Endothelial cell of umbilical vein (primary cell): Measurements from ENCODE around the gene DNAI1. TPM values are rescaled to one million over a fixed set of nuclear protein-coding genes. Genes with fewer than 3 reads are reported as not detected.

Experiments
- BruUV-seq: library from RNA; stranded (reverse); fragments of 400-500 nt; replicated peaks from 2 replicates; lab custom pipeline; 2021; lab: Mats Ljungman, UMichigan
- CTCF ChIA-PET: fragments of 300-600, 350-600 bp; sonication (Branson Sonifier 250); formaldehyde crosslinking; loops from one replicate; lab custom pipeline; 2021; ENCODE audit warnings: antibody characterized with exemption, inconsistent platforms; lab: Charles Lee
- POLR2A ChIA-PET: fragments of 300-600, 350-600 bp; sonication (Branson Sonifier 250); formaldehyde crosslinking; loops from one replicate; lab custom pipeline; 2021; ENCODE audit warnings: antibody characterized with exemption, inconsistent platforms; lab: Charles Lee
- DNase-seq: peaks from one replicate; pipeline ENCODE4 v3.0.0-alpha.2; 2011; ENCODE audit warnings: low read depth, low spot score
- FAIRE-seq: peaks from 2 replicates; lab custom pipeline; 2011; peaks lifted over from hg19 to GRCh38; lab: Jason Lieb, UNC
- H2AFZ ChIP-seq: 2 replicates; pipeline ENCODE4 v1.6.0; 2012; ENCODE audit warnings: low read depth, low read length, control low read depth, inconsistent platforms
- H3K27ac ChIP-seq: 2 replicates; pipeline ENCODE4 v1.5.1; 2011; ENCODE audit warnings: low read depth, mild to moderate bottlenecking, control low read depth, low read length, moderate library complexity; ENCODE audit not compliant: insufficient read depth
- H3K27me3 ChIP-seq, 2 experiments: 2 replicates each; pipeline versions ENCODE4 v1.6.0 to v1.6.1; 2011; ENCODE audit warnings: low read length in 2 of 2, mixed read lengths in 1 of 2; ENCODE audit not compliant: control insufficient read depth in 2 of 2, insufficient read depth in 2 of 2
- H3K36me3 ChIP-seq, 2 experiments: 2 replicates in 1 of 2; 3 replicates in 1 of 2; pipeline ENCODE4 v1.5.1; 2011; ENCODE audit warnings: low read length in 2 of 2, mild to moderate bottlenecking in 1 of 2, moderate library complexity in 1 of 2; ENCODE audit not compliant: control insufficient read depth in 2 of 2, insufficient read depth in 2 of 2; ENCODE audit errors: extremely low read depth in 1 of 2
- H3K4me1 ChIP-seq: 3 replicates; pipeline ENCODE4 v1.5.1; 2011; ENCODE audit warnings: mild to moderate bottlenecking, low read length; ENCODE audit not compliant: control insufficient read depth, insufficient read depth; ENCODE audit errors: extremely low read depth
- H3K4me2 ChIP-seq: 2 replicates; pipeline ENCODE4 v1.6.1; 2011; ENCODE audit warnings: low read length, control low read depth, mixed read lengths; ENCODE audit not compliant: insufficient read depth
- H3K4me3 ChIP-seq, 3 experiments: fragments of 200-600 bp in 1 of 3; sonication (generic), shearing (Covaris generic) in 1 of 3; replicated peaks in 1 of 3; 2 replicates each; pipeline ENCODE4 v1.5.1; 2011 to 2016; ENCODE audit warnings: control low read depth in 3 of 3, low read length in 3 of 3, mild to moderate bottlenecking in 2 of 3, inconsistent platforms in 1 of 3, low read depth in 1 of 3, moderate library complexity in 1 of 3; ENCODE audit not compliant: insufficient read depth in 1 of 3
- H3K79me2 ChIP-seq: 2 replicates; pipeline ENCODE4 v1.6.0; 2012; ENCODE audit warnings: low read length, inconsistent platforms; ENCODE audit not compliant: control insufficient read depth, insufficient read depth
- H3K9ac ChIP-seq: replicated peaks from 2 replicates; pipeline ENCODE3; 2011; ENCODE audit warnings: low read length, control low read depth; ENCODE audit not compliant: insufficient read depth; ENCODE audit errors: extremely low read depth
- H3K9me1 ChIP-seq: replicated peaks from 3 replicates; pipeline ENCODE4 v1.6.0; 2011; ENCODE audit warnings: mild to moderate bottlenecking, low read length; ENCODE audit not compliant: control insufficient read depth, insufficient read depth; ENCODE audit errors: extremely low read depth
- H3K9me3 ChIP-seq: replicated peaks from 2 replicates; pipeline ENCODE4 v1.5.1; 2012; ENCODE audit warnings: low read length, inconsistent platforms; ENCODE audit not compliant: control insufficient read depth, insufficient read depth
- H4K20me1 ChIP-seq: replicated peaks from 2 replicates; pipeline ENCODE3; 2011; ENCODE audit warnings: mild to moderate bottlenecking, low read length; ENCODE audit not compliant: control insufficient read depth, insufficient read depth; ENCODE audit errors: extremely low read depth
- EZH2 ChIP-seq: IDR thresholded peaks from 2 replicates; pipeline ENCODE4 v1.6.1; 2012; ENCODE audit warnings: borderline replicate concordance, low read depth, mild to moderate bottlenecking, moderate library complexity, low read length, inconsistent platforms; ENCODE audit not compliant: severe bottlenecking
- FOS ChIP-seq: IDR thresholded peaks from 2 replicates; pipeline ENCODE4 v1.6.1; 2011; ENCODE audit warnings: mild to moderate bottlenecking, low read length, moderate library complexity, borderline replicate concordance; ENCODE audit not compliant: insufficient read depth
- GATA2 ChIP-seq: IDR thresholded peaks from 2 replicates; pipeline ENCODE4 v1.7.0; 2011; ENCODE audit warnings: low read depth, mild to moderate bottlenecking, moderate library complexity, mixed read lengths, low read length; ENCODE audit not compliant: insufficient read length, insufficient read depth
- JUN ChIP-seq: IDR thresholded peaks from 2 replicates; pipeline ENCODE4 v1.6.1; 2011; ENCODE audit warnings: borderline replicate concordance, low read depth; ENCODE audit not compliant: insufficient read length, insufficient read depth
- MAX ChIP-seq: IDR thresholded peaks from 2 replicates; pipeline ENCODE4 v1.6.1; 2011; ENCODE audit not compliant: insufficient read depth, insufficient read length
- MYC ChIP-seq: IDR thresholded peaks from one replicate; pipeline ENCODE4 v1.6.1; 2011; ENCODE audit warnings: mild to moderate bottlenecking, low read depth, low read length
- POLR2A ChIP-seq: IDR thresholded peaks from 2 replicates; pipeline ENCODE4 v1.6.1; 2012; ENCODE audit warnings: low read depth, mild to moderate bottlenecking, control low read depth, low read length
- POLR2AphosphoS5 ChIP-seq: IDR thresholded peaks from 2 replicates; pipeline ENCODE4 v1.6.1; 2012; ENCODE audit warnings: low read depth, mild to moderate bottlenecking, control low read depth, low read length, moderate library complexity; ENCODE audit not compliant: insufficient read depth
- dilution Hi-C: fragments of 300-500 bp; cut with MboI; formaldehyde crosslinking; loops from one replicate; pipeline ENCODE4 v1.15.0; 2019; ENCODE audit warnings: low sequenced_read_pairs; ENCODE audit not compliant: extremely low pct_ligation_motif_present
- intact Hi-C: fragments of 100-400 bp; cut with micrococcal nuclease; formaldehyde crosslinking; loops from one replicate; pipeline ENCODE4 v1.10.0; 2022
- polyA plus RNA-seq, 4 experiments: library from polyadenylated mRNA; depleted of rRNA in 3 of 4; stranded (reverse) in 3 of 4; unstranded in 1 of 4; fragments of >200 nt; gene quantifications; 2 replicates each; pipeline versions ENCODE4 v1.2.1 to v1.2.3, GENCODE V29; 2011 to 2012; ENCODE audit warnings: missing spikeins in 1 of 4
- total RNA-seq: library from RNA; stranded (reverse); gene quantifications from 2 replicates; pipeline ENCODE4 v1.2.3, GENCODE V29; 2021
- TF ChIP-seq, protein P1 (sequence below), 2 donors: IDR thresholded peaks; 1 replicate in 1 of 2; 2 replicates in 1 of 2; pipeline ENCODE4 v1.5.1; 2011; ENCODE audit warnings: low read length in 2 of 2, mild to moderate bottlenecking in 2 of 2, moderate library complexity in 2 of 2, control low read depth in 1 of 2, inconsistent platforms in 1 of 2, low read depth in 1 of 2; ENCODE audit not compliant: insufficient read depth in 1 of 2; ENCODE audit errors: extremely low read depth in 1 of 2

The DNAI1 gene
- total and polyA plus RNA-seq, 2 donors (not counting 3 experiments of a cell fraction or from before 2014, with no cell fraction given): not detected

GRCh38 chr9:34522971-34523797 is 64.6 kb downstream of the DNAI1 start, which contains the start of gene ENHO:
TSS of gene ENHO (minus strand) at chr9:34522990. CDS start at chr9:34521695, 1,295 bp downstream.
- no TSS peak for BruUV-seq

More at GRCh38 chr9:34522971-34523797, 64.6 kb downstream of the DNAI1 start, which contains the start of gene ENHO:
- Histone ChIP-seq H2AFZ (peak within 1 kb of the TSS; percentile 69), H3K9me1 (no peaks in the 10 kb centered on the region), H4K20me1 (no peaks in the 10 kb centered on the region), H3K9me3 (no peaks in the 10 kb centered on the region), H3K4me3 (peak within 1 kb of the TSS in 2 of 3 experiments; percentile 14 to 32), H3K27me3 (peaks cover 8 to 25% of the 10 kb centered on the region in 2 experiments), H3K4me2 (peak within 1 kb of the TSS; percentile 64), H3K9ac (no peak within 1 kb of the TSS), H3K4me1 (peaks cover 3% of the 10 kb centered on the region), H3K36me3 (no peaks in the 10 kb centered on the region), H3K79me2 (no peaks in the 10 kb centered on the region), H3K27ac (no peak within 1 kb of the TSS)
- intact Hi-C loops (no loop called here), dilution Hi-C loops (loop anchor here (25.0 kb wide), 1 partner anchor 111 kb away; no protein-coding TSS in a partner anchor)
- CTCF ChIA-PET: interaction anchor here (0.7 to 3.0 kb wide), 6 partner anchors 8 to 119 kb away, joined by 3 to 10 read pairs (median 5); no protein-coding TSS in a partner anchor
- POLR2A ChIA-PET: no interaction called here
- peak; percentile 92 for FAIRE-seq
- TF ChIP-seq MYC (no peak), MAX (no peak), FOS (no peak), EZH2 (no peak), POLR2AphosphoS5 (no peak), GATA2 (no peak), POLR2A (no peak), JUN (no peak)
- TF ChIP-seq, protein P1, sequence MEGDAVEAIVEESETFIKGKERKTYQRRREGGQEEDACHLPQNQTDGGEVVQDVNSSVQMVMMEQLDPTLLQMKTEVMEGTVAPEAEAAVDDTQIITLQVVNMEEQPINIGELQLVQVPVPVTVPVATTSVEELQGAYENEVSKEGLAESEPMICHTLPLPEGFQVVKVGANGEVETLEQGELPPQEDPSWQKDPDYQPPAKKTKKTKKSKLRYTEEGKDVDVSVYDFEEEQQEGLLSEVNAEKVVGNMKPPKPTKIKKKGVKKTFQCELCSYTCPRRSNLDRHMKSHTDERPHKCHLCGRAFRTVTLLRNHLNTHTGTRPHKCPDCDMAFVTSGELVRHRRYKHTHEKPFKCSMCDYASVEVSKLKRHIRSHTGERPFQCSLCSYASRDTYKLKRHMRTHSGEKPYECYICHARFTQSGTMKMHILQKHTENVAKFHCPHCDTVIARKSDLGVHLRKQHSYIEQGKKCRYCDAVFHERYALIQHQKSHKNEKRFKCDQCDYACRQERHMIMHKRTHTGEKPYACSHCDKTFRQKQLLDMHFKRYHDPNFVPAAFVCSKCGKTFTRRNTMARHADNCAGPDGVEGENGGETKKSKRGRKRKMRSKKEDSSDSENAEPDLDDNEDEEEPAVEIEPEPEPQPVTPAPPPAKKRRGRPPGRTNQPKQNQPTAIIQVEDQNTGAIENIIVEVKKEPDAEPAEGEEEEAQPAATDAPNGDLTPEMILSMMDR (IDR thresholded peaks at IDR 0.05; ENCODE audit: extremely low read depth in 1 of 2, insufficient read depth in 1 of 2, low read depth in 1 of 2, low read length in 2 of 2): no peak
- peak; percentile 94 for DNase-seq
